ENCODE data around the gene ARL11.

ARL11 gene

DNA sequence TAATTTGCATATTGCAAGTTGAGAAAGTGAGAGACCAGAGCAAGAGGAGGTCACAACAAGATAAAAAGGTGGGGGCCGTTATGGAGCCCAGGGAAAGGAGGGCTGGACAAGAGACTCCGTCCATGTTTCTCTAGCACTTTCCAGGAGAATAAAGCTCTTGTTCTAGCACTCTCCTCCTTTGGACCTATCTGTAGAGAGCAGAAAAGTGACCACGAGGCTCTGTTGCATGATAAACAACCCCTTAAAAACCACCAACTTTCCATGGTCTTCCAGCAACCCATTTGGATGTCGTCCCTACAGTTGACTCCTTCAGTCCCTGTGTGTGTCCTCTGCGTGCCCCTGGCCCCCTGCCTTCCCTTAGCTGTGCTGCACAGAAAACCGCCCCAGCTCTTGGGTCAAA is 4.1 kb upstream of the ARL11 start:
- Histone ChIP-seq H2BK12ac (ENCODE audit: low read length) (no peak overlapping the region), H2AK5ac (ENCODE audit: low read length) (no peak overlapping the region), H4K12ac (ENCODE audit: low read depth, low read length) (no peak overlapping the region), H4K8ac (ENCODE audit: low read depth, low read length) (no peak overlapping the region), H2BK5ac (ENCODE audit: low read depth, low read length, poor library complexity) (no peak overlapping the region), H3K27me3 (ENCODE audit: insufficient read depth, low read length) (no peaks in the 10 kb centered on the region), H4K91ac (ENCODE audit: low read depth, low read length) (no peak overlapping the region), H3K36me3 (ENCODE audit: control insufficient read depth in 1 of 2, insufficient read depth in 2 of 2, low read length in 2 of 2) (no peaks in the 10 kb centered on the region), H3K18ac (ENCODE audit: low read length) (no peak overlapping the region), H2BK120ac (ENCODE audit: insufficient read depth, low read length, poor library complexity) (no peak overlapping the region), H3K4me3 (ENCODE audit: low read depth, low read length) (no peak overlapping the region), H3K79me2 (ENCODE audit: control insufficient read depth, insufficient read depth, low read length, poor library complexity) (no peaks in the 10 kb centered on the region), H3K23ac (ENCODE audit: low read length) (no peak overlapping the region), H3K9ac (ENCODE audit: low read length) (no peak overlapping the region), H3K14ac (ENCODE audit: low read length) (no peak overlapping the region), H3K4ac (ENCODE audit: low read depth, low read length) (no peak overlapping the region), H3K4me2 (ENCODE audit: low read length) (no peak overlapping the region), H3K79me1 (ENCODE audit: low read length) (peaks cover 2% of the 10 kb centered on the region), H3K4me1 (ENCODE audit: control insufficient read depth in 1 of 2, insufficient read depth in 2 of 2, low read length in 2 of 2) (peaks cover 6% of the 10 kb centered on the region in 2 experiments), H3K9me3 (ENCODE audit: insufficient read depth, low read depth, low read length) (no peaks in the 10 kb centered on the region), H3K27ac (ENCODE audit: low read depth, low read length) (no peak overlapping the region), H2AFZ (ENCODE audit: insufficient read depth, low read length, poor library complexity) (no peak overlapping the region)
- WGBS (ENCODE audit: extremely low coverage, insufficient coverage, insufficient read length): no CpG with 5 or more reads among the region's 6 CpGs
- no peak for DNase-seq

DNA sequence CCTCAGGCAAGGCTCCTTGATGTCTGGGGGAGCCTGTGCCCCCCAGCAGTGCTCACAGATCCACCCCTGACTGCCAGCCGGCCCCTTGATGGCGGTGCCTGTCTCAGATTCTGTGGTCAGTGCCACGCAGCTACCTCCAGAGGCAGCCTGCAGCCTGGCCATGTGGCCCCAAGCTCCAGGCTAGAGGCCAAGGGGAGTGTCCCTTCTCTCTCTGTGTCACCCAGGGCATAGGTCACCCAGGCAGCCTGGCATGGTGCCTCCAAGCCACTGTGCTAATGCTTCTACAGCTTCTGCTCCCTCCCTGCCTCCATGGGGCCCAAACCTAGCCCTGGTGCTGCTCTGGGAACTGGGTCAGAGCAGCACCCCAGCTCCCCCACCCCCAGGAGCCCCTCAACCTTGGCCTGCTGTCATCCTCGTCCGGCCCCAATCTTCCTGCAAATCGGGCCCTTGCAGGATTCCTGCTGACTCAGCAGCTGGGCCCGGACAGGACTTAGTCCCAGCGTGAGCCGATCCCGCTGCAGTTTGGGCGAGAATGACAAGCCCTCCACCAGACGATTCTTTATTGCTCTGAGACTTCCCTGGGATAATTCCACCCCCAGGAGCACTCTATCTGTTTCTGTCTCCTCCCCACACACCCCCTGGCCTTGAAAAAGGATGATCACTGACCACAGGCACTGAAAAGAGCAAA is 2.8 kb upstream of the ARL11 start:
- Histone ChIP-seq H2BK120ac (ENCODE audit: insufficient read depth, low read length, poor library complexity) (no peak overlapping the region), H4K12ac (ENCODE audit: low read depth, low read length) (no peak overlapping the region), H3K79me2 (ENCODE audit: control insufficient read depth, insufficient read depth, low read length, poor library complexity) (no peaks in the 10 kb centered on the region), H4K91ac (ENCODE audit: low read depth, low read length) (no peak overlapping the region), H3K4ac (ENCODE audit: low read depth, low read length) (no peak overlapping the region), H3K4me1 (ENCODE audit: control insufficient read depth in 1 of 2, insufficient read depth in 2 of 2, low read length in 2 of 2) (peaks cover 11 to 15% of the 10 kb centered on the region in 2 experiments), H3K79me1 (ENCODE audit: low read length) (peaks cover 6% of the 10 kb centered on the region), H2AFZ (ENCODE audit: insufficient read depth, low read length, poor library complexity) (no peak overlapping the region), H3K4me3 (ENCODE audit: low read depth, low read length) (no peak overlapping the region), H3K4me2 (ENCODE audit: low read length) (no peak overlapping the region), H3K14ac (ENCODE audit: low read length) (no peak overlapping the region), H3K36me3 (ENCODE audit: control insufficient read depth in 1 of 2, insufficient read depth in 2 of 2, low read length in 2 of 2) (no peaks in the 10 kb centered on the region), H2AK5ac (ENCODE audit: low read length) (no peak overlapping the region), H3K27me3 (ENCODE audit: insufficient read depth, low read length) (no peaks in the 10 kb centered on the region), H2BK5ac (ENCODE audit: low read depth, low read length, poor library complexity) (no peak overlapping the region), H4K8ac (ENCODE audit: low read depth, low read length) (no peak overlapping the region), H3K9ac (ENCODE audit: low read length) (no peak overlapping the region), H3K27ac (ENCODE audit: low read depth, low read length) (no peak overlapping the region), H2BK12ac (ENCODE audit: low read length) (no peak overlapping the region), H3K9me3 (ENCODE audit: insufficient read depth, low read depth, low read length) (no peaks in the 10 kb centered on the region), H3K23ac (ENCODE audit: low read length) (no peak overlapping the region), H3K18ac (ENCODE audit: low read length) (no peak overlapping the region)
- peak; percentile 48 to 58 for DNase-seq
- WGBS (ENCODE audit: extremely low coverage, insufficient coverage, insufficient read length): no CpG with 5 or more reads among the region's 12 CpGs

DNA sequence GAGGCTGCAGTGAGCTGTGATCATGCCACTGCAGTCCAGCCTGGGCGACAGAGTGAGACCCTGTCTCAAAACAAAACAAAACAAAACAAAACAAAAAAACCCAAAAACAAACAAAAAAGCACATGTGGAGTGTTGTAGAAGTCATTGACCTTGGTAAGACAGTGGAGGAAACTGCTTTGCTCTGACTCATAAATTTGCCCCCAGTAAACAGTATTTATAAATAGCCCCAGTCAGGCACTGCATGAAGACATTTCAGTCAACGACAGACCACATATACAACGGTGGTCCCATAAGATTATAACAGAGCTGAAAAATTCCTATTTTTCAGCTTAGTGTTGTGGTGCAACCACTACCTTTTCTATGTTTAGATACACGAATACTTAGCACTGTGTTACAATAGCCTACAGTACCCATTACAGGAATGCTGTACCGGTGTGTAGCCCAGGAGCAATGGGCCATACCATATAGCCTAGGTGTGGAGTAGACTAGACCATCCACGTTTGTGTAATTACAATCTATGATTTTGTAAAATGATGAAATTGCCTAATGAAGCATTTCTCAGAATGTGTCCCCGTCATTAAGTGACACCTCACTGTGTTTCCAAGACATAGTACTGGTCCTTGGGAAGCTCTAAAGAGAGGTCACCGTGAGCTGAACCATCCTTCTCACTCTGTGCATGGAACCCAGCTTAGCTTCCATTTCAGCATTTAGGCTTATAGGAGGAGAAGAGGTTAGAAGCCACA is 1.1 kb downstream of the ARL11 start:
- Histone ChIP-seq H3K27me3 (ENCODE audit: insufficient read depth, low read length) (no peaks in the 10 kb centered on the region), H3K9ac (ENCODE audit: low read length) (no peak overlapping the region), H2BK5ac (ENCODE audit: low read depth, low read length, poor library complexity) (no peak overlapping the region), H3K9me3 (ENCODE audit: insufficient read depth, low read depth, low read length) (no peaks in the 10 kb centered on the region), H2AK5ac (ENCODE audit: low read length) (no peak overlapping the region), H3K79me1 (ENCODE audit: low read length) (peaks cover 6% of the 10 kb centered on the region), H3K79me2 (ENCODE audit: control insufficient read depth, insufficient read depth, low read length, poor library complexity) (no peaks in the 10 kb centered on the region), H4K8ac (ENCODE audit: low read depth, low read length) (no peak overlapping the region), H3K14ac (ENCODE audit: low read length) (no peak overlapping the region), H3K36me3 (ENCODE audit: control insufficient read depth in 1 of 2, insufficient read depth in 2 of 2, low read length in 2 of 2) (no peaks in the 10 kb centered on the region), H3K27ac (ENCODE audit: low read depth, low read length) (peak overlapping the region; percentile 10), H3K4me3 (ENCODE audit: low read depth, low read length) (no peak overlapping the region), H3K18ac (ENCODE audit: low read length) (no peak overlapping the region), H4K12ac (ENCODE audit: low read depth, low read length) (no peak overlapping the region), H4K91ac (ENCODE audit: low read depth, low read length) (no peak overlapping the region), H3K4ac (ENCODE audit: low read depth, low read length) (no peak overlapping the region), H2BK120ac (ENCODE audit: insufficient read depth, low read length, poor library complexity) (no peak overlapping the region), H3K4me1 (ENCODE audit: control insufficient read depth in 1 of 2, insufficient read depth in 2 of 2, low read length in 2 of 2) (peaks cover 17% of the 10 kb centered on the region in 2 experiments), H2BK12ac (ENCODE audit: low read length) (no peak overlapping the region), H3K4me2 (ENCODE audit: low read length) (no peak overlapping the region), H3K23ac (ENCODE audit: low read length) (no peak overlapping the region), H2AFZ (ENCODE audit: insufficient read depth, low read length, poor library complexity) (no peak overlapping the region)
- no peak for DNase-seq
- no CpG with 5 or more reads among the region's 8 CpGs for WGBS (ENCODE audit: extremely low coverage, insufficient coverage, insufficient read length)

DNA sequence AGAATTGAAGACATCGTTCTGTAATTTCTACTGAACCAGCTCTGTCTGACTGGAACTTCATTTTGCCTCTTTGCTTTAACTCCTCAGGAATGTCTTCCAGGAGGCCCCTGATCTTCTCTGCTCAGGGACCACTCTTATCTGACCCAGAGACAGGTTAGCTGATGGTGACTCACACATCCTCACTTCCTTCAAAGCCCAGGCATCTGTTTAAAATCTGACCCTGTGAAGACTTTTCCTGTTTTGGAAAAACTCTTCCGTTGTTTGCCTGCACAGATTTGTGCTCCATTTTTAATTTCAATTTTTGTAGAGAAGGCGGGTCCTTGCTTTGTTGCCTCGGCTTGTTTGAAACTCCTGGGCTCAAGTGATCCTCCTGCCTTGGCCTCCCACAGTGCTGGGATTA is 1.6 kb downstream of the ARL11 start:
- Histone ChIP-seq H2BK12ac (ENCODE audit: low read length) (no peak overlapping the region), H2BK120ac (ENCODE audit: insufficient read depth, low read length, poor library complexity) (no peak overlapping the region), H4K91ac (ENCODE audit: low read depth, low read length) (peak overlapping the region; percentile 16), H3K4ac (ENCODE audit: low read depth, low read length) (no peak overlapping the region), H3K9me3 (ENCODE audit: insufficient read depth, low read depth, low read length) (no peaks in the 10 kb centered on the region), H2BK5ac (ENCODE audit: low read depth, low read length, poor library complexity) (no peak overlapping the region), H3K79me1 (ENCODE audit: low read length) (peaks cover 6% of the 10 kb centered on the region), H2AFZ (ENCODE audit: insufficient read depth, low read length, poor library complexity) (no peak overlapping the region), H3K79me2 (ENCODE audit: control insufficient read depth, insufficient read depth, low read length, poor library complexity) (no peaks in the 10 kb centered on the region), H2AK5ac (ENCODE audit: low read length) (no peak overlapping the region), H3K14ac (ENCODE audit: low read length) (no peak overlapping the region), H3K4me3 (ENCODE audit: low read depth, low read length) (no peak overlapping the region), H4K8ac (ENCODE audit: low read depth, low read length) (no peak overlapping the region), H3K18ac (ENCODE audit: low read length) (no peak overlapping the region), H3K9ac (ENCODE audit: low read length) (no peak overlapping the region), H3K27me3 (ENCODE audit: insufficient read depth, low read length) (no peaks in the 10 kb centered on the region), H3K23ac (ENCODE audit: low read length) (no peak overlapping the region), H3K4me1 (ENCODE audit: control insufficient read depth in 1 of 2, insufficient read depth in 2 of 2, low read length in 2 of 2) (peaks cover 17% of the 10 kb centered on the region in 2 experiments), H3K27ac (ENCODE audit: low read depth, low read length) (no peak overlapping the region), H3K36me3 (ENCODE audit: control insufficient read depth in 1 of 2, insufficient read depth in 2 of 2, low read length in 2 of 2) (no peaks in the 10 kb centered on the region), H4K12ac (ENCODE audit: low read depth, low read length) (no peak overlapping the region), H3K4me2 (ENCODE audit: low read length) (no peak overlapping the region)
- WGBS (ENCODE audit: extremely low coverage, insufficient coverage, insufficient read length): no CpG with 5 or more reads among the region's 4 CpGs
- DNase-seq: no peak

Measured in trophoblast cell (in vitro differentiated cells and primary cell).